NCI-H1048 (cell line): ENCODE results near the gene MT1F.
"Not testable (repeated sequence)": the region's sequence is repeated elsewhere in the genome, so short reads cannot be mapped to it uniquely, and the experiment has no call there.

ENCODE experiments used
- DNase-seq: peaks from one replicate; lab custom pipeline; 2025; lab: John Stamatoyannopoulos, UW

MT1F gene

GRCh38 chr16:56672761-56673536, 15.2 kb downstream of the MT1F start:
- DNase-seq: no peak

- no peak for DNase-seq
Measured at GRCh38 chr16:56673921-56674320, 16.2 kb downstream of the MT1F start.

- DNase-seq: not testable (repeated sequence)
Measured at GRCh38 chr16:56674570-56674969, 16.8 kb downstream of the MT1F start.

GRCh38 chr16:56675685-56676210, 18.0 kb downstream of the MT1F start:
- no peak for DNase-seq

- DNase-seq: no peak
Measured at GRCh38 chr16:56677474-56677873, 19.7 kb downstream of the MT1F start.

GRCh38 chr16:56679078-56679730, 21.4 kb downstream of the MT1F start:
- no peak for DNase-seq

- no peak for DNase-seq
Measured at GRCh38 chr16:56679818-56680217, 22.1 kb downstream of the MT1F start.

GRCh38 chr16:56681939-56682702, 24.4 kb downstream of the MT1F start, which contains the start of gene MT1X:
Gene MT1X (plus strand): TSS chr16:56682470. CDS start chr16:56682541, 71 bp downstream.
- DNase-seq: peak; percentile 70

GRCh38 chr16:56682703-56683397, 25.1 kb downstream of the MT1F start:
- no peak for DNase-seq

GRCh38 chr16:56683424-56684172, 25.8 kb downstream of the MT1F start:
- DNase-seq: no peak

GRCh38 chr16:56684256-56684925, 26.6 kb downstream of the MT1F start:
- DNase-seq: no peak

- no peak for DNase-seq
Measured at GRCh38 chr16:56684926-56685590, 27.3 kb downstream of the MT1F start.

- no peak for DNase-seq
Measured at GRCh38 chr16:56686758-56687157, 29.0 kb downstream of the MT1F start.

- no peak for DNase-seq
Measured at GRCh38 chr16:56688762-56689161, 31.0 kb downstream of the MT1F start.

- DNase-seq: no peak
Measured at GRCh38 chr16:56689171-56689570, 31.4 kb downstream of the MT1F start.

GRCh38 chr16:56690420-56691122, 32.8 kb downstream of the MT1F start:
- no peak for DNase-seq

- DNase-seq: no peak
Measured at GRCh38 chr16:56691885-56692284, 34.1 kb downstream of the MT1F start.

GRCh38 chr16:56695246-56695645, 37.5 kb downstream of the MT1F start:
- no peak for DNase-seq

- DNase-seq: no peak
Measured at GRCh38 chr16:56697456-56698155, 39.8 kb downstream of the MT1F start.
